IPS-11a (cell line): ENCODE measurements around the gene RRAS2.
"Not testable (repeated sequence)": the region's sequence is repeated elsewhere in the genome, so short reads cannot be mapped to it uniquely, and the experiment has no call there.

Source experiments
- H3K4me3 ChIP-seq: one replicate; pipeline ENCODE4 v1.5.1; 2013; ENCODE audit warnings: low read depth, low read length, control low read depth

The RRAS2 gene

DNA sequence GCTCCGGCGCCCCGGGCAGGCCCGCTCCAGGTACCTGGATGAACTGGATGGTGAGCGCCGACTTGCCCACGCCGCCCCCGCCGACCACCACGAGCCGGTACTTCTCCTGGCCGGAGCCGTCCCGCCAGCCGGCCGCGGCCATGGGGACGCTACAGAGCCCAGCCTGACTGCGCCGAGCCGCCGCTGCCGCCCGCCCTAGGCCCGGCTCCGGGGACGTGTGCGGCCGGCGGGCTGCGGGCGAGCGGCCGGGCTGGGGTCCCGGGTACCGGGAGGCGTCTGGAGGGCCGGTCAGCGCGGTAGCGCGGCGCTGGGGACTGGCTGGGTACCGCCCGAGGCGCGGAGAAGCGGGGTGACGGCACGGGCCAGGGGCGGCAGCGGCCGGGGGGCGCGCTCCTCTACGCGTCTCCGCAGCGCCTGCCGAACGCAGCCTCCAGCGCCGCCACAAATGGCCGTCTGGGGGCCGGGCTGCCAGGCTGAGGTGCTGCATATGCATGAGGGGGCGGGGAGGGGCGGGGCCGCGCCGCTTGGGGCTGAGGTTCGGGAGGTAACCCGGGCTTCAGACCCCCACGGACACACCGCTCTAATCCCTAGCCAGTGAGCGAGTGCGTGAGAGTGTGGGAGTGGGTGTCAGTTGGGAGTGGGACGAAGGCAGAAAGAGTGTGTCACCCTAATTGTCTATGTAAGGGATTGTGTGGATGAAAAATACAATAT is at the start of gene RRAS2:
Gene RRAS2 (minus strand): TSS at position 455 of the 711 bp plus-strand sequence. CDS start 313 bp downstream, at position 142.
- peak within 1 kb of the TSS; percentile 86 for H3K4me3 ChIP-seq

DNA sequence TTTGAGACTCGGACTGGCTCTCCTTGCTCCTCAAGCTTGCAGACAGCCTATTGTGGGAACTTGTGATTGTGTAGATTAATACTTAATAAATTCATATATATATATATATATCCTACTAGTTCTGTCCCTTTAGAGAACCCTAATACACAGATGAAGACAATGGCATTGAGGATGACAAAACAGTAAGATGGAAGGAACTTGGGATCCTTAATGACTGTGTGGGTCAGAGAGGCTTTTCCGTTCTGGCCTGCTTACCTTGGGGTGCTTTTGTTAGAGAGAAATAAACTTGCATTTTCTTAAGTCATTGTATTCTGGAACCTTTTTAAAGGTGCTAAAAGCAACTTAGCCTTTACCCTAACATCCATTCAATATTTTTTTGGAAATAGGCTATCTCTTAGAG is 49.6 kb upstream of the RRAS2 start:
- H3K4me3 ChIP-seq, result no peak overlapping the region

DNA sequence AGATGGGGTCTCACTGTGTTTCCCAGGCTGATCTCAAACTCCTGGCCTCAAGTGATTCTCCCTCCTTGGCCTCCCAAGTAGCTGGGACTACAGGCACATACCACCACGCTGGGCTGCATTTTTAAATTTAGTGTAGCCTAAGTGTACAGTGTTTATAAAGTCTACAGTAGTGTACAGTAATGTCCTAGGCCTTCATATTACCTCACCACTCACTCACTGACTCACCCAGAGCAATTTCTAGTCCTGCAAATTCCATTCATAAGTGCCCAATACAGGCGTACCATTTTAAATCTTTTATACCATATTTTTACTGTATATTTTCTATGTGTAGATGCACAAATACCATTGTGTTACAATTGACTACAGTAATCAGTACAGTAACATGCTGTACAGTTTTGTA is 47.1 kb upstream of the RRAS2 start:
- H3K4me3 ChIP-seq, result not testable (repeated sequence)

DNA sequence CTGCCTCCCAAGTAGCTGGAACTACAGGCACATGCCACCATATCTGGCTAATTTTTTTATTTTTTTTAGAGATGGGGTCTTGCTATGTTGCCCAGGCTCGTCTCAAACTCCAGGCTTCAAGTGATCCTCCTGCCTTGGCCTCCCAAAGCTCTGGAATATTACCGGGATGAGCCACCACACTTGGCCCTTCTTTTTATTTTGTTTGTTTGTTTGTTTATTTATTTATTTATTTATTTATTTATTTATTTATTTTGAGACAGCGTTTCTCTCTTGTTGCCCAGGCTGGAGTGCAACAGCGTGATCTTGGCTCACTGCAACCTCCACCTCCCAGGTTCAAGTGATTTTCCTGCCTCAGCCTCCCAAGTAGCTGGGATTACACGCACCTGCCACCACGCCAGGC is 44.5 kb upstream of the RRAS2 start:
- not testable (repeated sequence) for H3K4me3 ChIP-seq

DNA sequence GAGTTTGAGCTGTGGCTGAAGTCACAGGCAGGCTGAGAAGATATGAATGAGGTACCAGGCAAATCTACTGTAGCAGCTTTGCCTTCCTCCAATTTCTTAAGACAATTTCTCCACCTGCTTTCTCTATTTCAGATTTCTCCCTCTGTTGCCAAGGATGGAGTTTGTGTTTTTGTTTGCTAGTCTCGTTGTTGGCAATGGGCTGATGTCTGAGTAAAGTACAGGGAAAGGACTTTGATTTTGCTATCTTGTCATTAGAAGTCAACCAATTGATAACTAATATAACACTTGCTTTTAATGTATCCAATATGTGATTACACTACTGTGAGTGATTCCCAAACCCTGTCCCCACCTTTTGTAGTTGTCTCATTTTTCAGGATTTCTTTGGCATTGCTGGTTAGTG is 40.1 kb upstream of the RRAS2 start:
- no peak overlapping the region for H3K4me3 ChIP-seq

DNA sequence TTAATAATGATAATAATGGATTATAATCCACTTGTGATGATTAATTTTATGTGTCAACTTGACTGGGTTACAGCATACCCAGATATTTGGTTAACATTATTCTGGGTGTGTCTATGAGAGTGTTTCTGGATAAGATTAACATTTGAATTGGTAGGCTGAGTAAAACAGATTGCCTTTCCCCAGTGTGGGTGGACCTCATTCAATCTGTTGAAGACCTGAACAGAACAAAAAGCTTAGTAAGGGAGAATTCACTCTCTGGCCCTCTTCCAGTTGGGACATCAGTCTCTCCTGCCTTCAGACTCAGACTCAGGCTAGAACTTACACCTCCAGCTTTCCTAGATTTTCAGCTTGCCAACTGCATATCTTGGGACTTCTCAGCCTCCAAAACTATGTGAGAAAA is 37.3 kb upstream of the RRAS2 start:
- H3K4me3 ChIP-seq, result no peak overlapping the region

DNA sequence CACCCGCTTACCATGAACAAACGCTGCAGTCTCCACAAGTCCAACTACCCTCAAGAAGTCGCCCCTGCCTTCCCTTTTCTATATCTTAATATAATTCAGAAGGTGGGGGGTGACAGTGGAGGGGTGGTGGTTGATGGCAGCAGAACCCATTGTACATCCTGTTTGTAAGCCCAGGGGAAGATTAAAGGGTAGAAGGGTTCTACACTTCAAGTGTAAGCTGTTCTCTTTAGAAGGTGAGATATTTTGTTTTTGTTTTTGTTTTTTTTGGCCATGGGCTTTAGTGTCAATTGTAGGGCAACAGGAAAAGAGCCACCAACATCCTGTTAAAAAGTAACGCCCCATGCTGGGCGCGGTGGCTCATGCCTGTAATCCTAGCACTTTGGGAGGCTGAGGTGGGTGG is 34.9 kb upstream of the RRAS2 start:
- no peak overlapping the region for H3K4me3 ChIP-seq

DNA sequence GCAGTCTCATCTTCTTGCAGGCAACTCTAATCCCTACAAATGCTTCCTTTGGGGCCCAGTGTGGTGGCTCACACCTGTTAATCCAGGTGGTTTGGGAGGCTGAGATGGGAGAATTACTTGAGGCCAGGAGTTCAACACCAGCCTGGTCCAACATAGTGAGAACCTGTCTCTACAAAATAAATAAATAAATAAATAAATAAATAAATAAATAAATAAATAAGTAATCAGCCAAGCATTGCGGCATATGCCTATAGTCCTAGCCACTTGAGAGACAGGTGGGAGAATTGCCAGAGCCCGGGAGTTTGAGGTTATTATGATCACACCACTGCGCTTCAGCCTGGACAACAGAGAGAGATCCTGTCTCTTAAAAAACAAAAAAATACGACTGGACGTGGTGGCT is 34.1 kb upstream of the RRAS2 start:
- H3K4me3 ChIP-seq, result no peak overlapping the region

DNA sequence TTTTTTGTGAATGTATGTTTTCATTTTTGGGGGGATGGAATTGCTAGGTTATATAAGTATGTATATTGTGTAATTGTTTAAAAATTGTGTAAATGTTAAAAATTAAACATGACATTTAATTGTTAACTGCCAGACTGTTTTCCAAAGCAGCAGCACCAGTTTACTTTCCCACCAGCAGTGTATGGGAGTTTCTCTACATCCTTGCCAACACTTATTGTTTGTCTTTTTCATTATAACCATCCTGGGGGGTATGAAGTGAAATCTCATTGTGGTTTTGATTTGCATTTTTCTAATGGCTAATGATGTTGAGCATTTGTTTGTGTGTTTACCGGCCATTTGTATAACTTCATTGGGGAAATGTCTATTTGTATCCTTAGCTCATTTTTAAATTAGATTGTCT is 31.7 kb upstream of the RRAS2 start:
- H3K4me3 ChIP-seq, result no peak overlapping the region

DNA sequence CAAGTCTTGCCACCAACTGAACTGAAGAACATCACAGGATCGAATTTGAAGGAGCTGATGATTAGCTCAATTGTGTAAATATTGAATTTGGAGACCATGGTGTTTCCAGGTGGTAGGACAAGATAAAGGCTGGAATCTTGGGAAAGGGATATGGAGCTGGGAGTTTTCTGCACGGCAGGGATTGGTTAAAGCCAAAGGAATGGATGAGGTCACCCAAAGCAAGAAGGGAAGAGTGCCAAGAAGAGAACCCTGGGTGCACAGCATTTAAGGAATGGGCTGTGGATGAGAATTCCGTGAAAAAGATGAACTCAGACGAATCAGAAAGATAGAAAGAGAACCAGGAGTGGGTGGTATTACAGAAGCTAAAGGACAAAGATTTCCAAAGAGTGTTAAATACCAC is 29.4 kb upstream of the RRAS2 start:
- H3K4me3 ChIP-seq, result no peak overlapping the region

DNA sequence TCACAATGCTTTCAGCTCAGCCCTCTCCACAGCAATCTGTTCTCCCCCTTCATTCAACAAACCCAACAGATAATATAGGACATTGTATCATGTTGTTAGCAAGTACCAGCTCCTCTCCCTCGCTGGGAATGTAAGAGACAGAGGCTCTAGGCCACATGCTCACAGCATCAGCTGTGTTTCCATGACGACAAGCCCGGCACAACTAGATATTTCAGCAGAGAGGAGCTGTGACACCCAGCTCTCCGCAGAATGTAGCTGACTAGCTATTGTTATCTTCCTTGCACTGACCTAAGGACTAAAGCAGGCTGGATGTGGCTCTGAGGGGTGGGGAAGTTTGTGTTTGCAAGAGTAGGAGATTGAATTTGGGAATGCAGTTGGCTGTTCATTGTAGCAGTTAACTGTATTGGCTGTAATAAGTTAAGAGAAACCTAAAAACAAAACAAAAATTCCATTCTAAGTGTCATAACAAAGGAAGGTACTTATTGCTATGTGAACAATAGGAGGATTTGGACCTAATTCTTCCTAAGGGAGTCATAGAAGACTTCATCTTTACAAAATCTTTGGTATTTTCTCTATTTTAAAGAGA is 28.0 kb upstream of the RRAS2 start:
- no peak overlapping the region for H3K4me3 ChIP-seq

DNA sequence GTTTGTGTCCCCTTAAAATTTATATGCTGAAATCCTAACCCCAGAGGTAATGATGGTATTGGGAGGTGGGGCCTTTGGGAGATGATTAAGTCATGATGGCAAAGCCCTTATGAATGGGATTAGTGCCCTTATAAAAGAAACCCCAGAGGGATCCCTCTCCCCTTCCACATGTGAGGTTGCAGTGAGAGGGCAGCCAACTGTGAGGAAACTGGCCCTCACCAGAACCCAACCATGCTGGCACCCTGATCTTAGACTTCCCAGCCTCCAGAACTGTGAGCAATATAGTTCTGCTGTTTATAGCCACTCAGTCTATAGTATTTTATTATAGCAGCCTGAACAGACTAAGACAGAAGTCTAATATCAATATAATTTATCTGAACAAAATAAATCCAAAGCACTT is 27.1 kb upstream of the RRAS2 start:
- no peak overlapping the region for H3K4me3 ChIP-seq

DNA sequence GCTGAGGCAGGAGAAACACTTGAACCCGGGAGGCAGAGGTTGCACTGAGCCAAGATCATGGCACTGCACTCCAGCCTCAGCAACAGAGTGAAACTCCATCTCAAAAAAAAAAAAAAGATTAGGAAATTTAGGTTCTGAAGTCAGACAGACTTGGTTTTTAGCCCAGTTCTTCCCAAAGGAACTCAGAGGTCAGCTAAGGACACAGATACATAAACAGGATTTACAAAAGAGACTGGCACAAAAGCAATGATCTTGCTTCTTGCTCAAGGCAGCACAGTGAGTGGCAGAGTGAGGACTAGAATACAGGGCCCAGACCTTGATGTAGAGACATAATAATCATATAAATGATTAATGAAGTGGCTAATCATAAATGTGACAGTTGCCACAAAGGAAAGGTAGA is 25.4 kb upstream of the RRAS2 start:
- no peak overlapping the region for H3K4me3 ChIP-seq

DNA sequence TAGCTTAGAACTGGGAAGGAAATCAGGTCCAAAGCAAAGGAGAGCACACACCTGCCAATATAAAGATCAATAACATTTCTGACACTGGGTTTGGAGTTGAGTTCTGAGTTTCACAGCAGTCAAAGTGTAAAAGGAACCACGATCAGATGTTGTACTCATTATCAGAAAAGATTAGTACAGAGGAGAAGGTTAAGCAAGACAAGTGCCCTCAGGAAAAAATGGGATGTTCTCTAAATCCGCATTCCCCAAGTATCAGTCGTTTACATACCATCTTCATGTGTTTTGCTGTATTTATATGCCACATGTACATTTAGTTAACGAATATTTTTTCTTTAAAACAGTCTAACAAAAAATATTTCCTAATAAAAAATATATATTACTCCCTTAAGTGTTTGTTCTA is 23.0 kb upstream of the RRAS2 start:
- H3K4me3 ChIP-seq, result no peak overlapping the region

DNA sequence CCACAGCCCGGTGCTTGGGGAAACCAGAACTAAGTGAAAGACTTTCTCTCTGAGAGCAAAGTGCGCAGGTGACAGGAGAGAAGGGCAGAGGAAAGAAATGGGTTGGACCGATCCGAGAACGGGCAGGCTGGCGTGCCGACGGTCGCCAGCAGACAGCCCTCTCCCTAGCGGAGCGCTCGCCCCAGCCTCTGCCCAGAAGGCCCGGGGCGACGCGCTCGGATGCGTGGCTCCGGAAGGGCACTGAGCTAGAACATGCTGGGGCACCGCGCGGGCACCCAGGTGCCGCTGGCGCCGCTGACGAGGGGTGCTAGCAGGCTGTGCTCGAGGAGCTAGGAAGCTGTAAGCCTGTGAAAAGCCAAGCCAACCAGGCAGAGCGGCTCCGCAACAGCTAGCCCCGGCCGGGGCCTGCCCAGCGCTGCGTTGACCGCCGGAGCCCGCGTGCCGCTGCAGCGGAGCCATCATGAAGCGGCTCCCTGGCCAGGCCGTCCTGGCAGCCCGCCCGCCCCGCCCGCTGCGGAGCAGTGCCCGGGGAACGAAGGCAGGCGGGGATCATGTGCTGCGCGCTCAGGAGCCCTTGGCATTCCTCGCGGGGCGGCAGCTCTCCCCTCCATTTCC is 22.1 kb upstream of the RRAS2 start:
- peak overlapping the region; percentile 47 for H3K4me3 ChIP-seq

DNA sequence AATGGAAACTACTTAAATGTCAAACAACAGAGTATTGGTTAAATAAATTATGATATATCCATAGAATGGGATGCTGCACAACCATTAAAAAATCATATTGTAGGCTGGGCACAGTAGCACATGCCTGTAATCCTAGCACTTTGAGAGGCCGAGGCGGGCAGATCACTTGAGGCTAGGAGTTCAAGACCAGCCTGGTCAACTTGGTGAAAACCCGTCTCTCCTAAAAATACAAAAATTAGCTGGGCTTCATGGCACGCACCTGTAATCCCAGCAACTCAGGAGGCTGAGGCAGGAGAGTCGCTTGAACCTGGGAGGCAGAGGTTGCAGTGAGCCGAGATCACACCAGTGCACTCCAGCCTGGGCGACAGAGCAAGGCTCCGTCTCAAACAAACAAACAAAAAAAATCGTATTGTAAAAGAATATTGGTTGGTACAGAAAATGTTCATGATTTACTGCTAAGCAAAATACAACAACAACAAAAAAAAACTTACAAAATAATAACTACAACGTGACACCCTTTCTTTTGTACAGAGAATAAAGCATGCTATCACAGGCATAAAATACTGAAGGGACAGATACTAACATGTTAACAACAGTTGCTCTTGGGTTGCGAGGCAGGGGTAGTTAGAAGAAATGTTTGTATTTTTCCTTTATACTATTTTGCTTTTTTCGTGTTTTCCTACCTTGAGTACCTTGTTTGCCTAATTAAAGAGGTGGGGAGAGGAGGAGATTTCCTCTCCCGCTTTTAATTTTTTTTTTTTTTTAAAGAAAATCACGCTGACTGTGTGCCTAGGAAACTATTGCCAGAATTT is 21.3 kb upstream of the RRAS2 start:
- peak overlapping the region; percentile 47 for H3K4me3 ChIP-seq

DNA sequence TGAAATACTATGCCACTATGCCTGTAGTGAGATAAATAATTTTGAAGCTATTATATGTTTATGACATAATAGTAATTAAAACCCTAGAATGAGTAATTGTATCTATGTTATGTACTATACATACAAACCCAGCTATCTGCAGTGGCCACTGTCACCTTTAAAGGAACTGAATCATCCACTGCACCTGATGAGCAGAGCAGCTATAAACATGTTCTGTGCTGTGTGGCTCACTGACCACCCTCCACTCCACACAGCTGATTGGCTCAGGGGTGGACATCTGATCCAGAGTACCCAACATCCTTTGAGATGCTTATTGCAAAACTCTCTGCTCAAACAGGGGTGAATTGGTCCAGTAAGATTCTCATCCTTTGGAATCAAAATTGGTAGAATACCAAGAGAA is 19.2 kb upstream of the RRAS2 start:
- no peak overlapping the region for H3K4me3 ChIP-seq

DNA sequence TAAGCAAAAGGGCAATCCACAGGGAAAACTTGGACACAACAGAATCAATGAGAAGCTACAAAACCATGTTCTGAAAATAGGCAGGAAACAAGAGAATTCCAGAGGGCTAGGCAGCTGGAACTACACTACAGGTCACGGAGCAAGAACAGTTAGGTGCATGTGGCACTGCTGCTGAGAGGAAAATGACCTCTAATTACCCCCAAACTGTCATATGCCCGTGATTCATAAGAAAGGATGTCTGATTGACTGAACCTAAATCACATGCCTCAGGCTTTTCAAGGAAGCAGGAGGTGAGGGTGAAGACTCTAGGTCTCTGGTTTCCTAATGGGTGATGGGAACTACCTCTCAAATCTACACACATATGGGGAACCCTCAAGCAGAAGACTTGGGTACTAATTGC is 17.9 kb upstream of the RRAS2 start:
- no peak overlapping the region for H3K4me3 ChIP-seq

DNA sequence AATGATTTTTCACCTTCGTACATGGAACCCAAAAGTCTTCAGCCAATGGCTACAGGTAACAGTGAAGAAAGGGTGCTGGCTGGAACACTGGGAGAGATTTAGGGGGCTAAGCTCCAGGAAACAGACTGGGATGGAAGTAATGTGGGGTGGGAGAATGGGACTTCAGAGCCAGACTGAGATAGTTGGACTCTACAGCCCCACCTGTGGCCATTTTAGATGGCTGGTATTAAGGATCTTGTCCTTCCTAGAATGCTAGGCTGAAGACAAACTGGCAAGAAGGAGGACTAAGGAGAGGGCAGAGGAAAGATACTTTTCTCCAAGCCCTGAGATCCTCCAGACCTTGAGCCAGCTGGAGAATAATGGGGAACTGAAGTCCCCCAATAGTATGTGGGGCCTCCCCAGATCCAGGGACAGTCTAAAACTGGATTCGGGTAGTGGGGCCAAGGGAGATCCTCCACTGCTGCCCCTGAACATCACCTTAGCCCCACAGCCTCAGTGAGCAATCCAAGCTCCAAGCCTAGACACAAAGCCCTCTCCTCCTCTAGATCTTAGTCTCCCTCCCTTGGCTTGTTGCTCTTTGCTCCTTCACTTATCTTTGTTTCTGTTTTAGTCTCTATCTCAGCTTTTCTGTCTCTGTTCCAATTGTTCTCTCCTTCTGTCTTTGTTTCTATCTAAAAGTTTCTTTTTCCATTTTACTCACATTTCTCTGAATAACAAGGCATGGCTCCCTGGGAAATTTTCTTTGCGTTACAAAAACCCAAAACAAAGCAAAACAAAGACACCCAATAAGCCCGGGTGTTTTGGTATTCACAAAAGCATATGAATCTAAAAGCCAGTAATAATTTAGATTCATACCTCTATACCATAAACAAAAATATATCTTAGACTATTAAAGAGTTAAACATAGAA is 16.2 kb upstream of the RRAS2 start:
- H3K4me3 ChIP-seq, result no peak overlapping the region

DNA sequence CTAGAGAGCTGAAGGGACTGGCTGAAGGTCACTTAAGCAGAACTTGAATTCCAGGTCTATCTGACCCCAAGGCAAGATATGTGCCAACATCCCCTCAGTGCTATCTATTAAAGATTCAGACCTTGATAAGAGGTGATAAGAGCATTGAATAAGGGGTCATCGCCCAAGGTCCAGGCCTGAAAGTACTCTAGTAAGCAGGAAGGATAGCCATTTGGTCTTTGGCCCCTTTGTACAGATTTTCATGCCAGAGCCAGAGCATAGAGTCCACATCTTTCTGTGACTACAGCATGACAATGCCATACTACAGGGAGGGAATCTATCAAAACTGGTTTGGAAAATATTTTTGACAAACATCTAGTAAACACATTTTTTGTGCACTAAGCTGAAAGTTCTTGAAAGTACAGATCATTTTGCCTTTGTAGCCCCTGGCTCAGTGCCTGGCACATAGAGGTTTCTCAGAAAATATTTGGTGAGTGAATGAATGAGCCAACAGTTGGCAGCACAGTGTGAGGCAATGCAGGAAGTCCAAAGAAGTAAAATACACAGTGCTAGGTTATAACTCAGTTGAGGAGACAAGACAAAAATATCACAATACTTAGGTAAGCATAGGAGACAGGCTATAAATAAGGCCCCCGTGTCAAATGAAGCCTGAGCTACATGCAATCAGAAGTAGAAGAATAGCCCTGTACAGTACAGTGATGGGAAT is 15.1 kb upstream of the RRAS2 start:
- H3K4me3 ChIP-seq, result no peak overlapping the region
